Skeletal muscle tissue (tissue), 4 donors: ENCODE measurements around the gene SLC30A7. TPM values are rescaled to one million over a fixed set of nuclear protein-coding genes. Genes with fewer than 3 reads are reported as not detected.

Experiments
- H3K27ac ChIP-seq: one replicate; pipeline ENCODE4 v1.7.0; 2013; ENCODE audit warnings: mild to moderate bottlenecking, low read depth, low read length, inconsistent platforms
- H3K27me3 ChIP-seq, 3 donors: one replicate each; pipeline ENCODE4 v1.7.0; 2013; ENCODE audit warnings: low read length in 3 of 3; ENCODE audit not compliant: control insufficient read depth in 3 of 3, insufficient read depth in 3 of 3
- H3K36me3 ChIP-seq, 3 donors: one replicate each; pipeline ENCODE4 v1.7.0; 2013; ENCODE audit warnings: low read length in 3 of 3; ENCODE audit not compliant: control insufficient read depth in 3 of 3, insufficient read depth in 3 of 3
- H3K4me1 ChIP-seq, 3 donors: one replicate each; pipeline ENCODE4 v1.7.0; 2013; ENCODE audit warnings: low read length in 3 of 3, mild to moderate bottlenecking in 3 of 3; ENCODE audit not compliant: control insufficient read depth in 3 of 3, insufficient read depth in 3 of 3
- H3K4me3 ChIP-seq, 3 donors: one replicate each; pipeline ENCODE4 v1.7.0; 2013; ENCODE audit warnings: low read length in 3 of 3
- H3K9ac ChIP-seq, 3 donors: one replicate each; pipeline ENCODE4 v1.7.0; 2013; ENCODE audit warnings: low read length in 3 of 3, mild to moderate bottlenecking in 3 of 3, moderate library complexity in 2 of 3, low read depth in 1 of 3
- H3K9me3 ChIP-seq, 3 donors: one replicate each; pipeline ENCODE4 v1.7.0; 2013; ENCODE audit warnings: low read length in 3 of 3; ENCODE audit not compliant: control insufficient read depth in 3 of 3
- total RNA-seq: library from RNA; depleted of rRNA; stranded (reverse); fragments of >200 nt; gene quantifications from one replicate; pipeline ENCODE4 v1.2.3, GENCODE V29; 2014
- donor health status: Osteomylitis.

SLC30A7 gene
- total RNA-seq, 1 donor from 2014 or later: 13.0 TPM

GRCh38 chr1:100988121-100988520 is 92.2 kb downstream of the SLC30A7 start:
- no peaks in the 10 kb centered on the region for H3K4me1 ChIP-seq
- no peaks in the 10 kb centered on the region for H3K27me3 ChIP-seq
- H3K9me3 ChIP-seq: no peaks in the 10 kb centered on the region
- H3K27ac ChIP-seq: no peak overlapping the region
- H3K36me3 ChIP-seq: peaks cover 0 to 13% (median 12%) of the 10 kb centered on the region in 3 donors
- H3K4me3 ChIP-seq: no peak overlapping the region
- H3K9ac ChIP-seq: no peak overlapping the region

DNA sequence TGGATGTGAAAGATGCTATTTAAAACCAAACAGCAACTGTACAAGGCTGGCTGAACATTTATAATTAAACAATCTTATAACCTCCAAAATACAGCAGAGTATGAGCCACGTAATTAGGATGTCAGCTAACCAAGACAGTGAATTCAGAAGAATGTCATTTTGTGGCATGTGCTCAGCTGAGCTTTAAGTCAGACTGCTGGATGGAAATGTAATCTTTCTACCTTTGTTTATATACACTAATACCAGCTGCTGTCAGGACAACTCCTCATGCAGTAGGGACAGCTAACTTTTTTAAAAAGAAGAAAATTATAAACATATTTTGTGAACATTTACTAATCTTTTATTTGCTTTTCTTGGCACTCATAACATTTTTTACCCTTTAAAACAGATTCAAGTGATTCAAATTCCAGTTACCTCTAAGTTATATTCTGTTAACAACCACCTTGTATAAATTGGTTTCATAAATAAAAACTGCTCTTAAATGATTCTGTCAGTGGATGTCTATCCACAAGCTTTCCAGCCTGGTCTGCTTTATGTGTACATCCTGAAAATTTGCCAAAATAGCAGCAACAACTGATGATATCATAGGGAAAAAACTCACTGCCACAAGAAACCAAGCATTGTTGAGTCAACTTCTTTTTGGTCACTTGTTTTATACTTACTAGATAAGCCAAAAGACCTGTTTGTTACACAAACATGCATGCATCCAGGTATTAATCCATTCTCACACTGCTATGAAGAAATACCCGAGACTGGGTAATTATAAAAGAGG is 93.6 kb downstream of the SLC30A7 start:
- Histone ChIP-seq H3K9me3 (no peaks in the 10 kb centered on the region), H3K36me3 (peaks cover under 1 to 13% (median 12%) of the 10 kb centered on the region in 3 donors), H3K27me3 (no peaks in the 10 kb centered on the region), H3K4me1 (no peaks in the 10 kb centered on the region), H3K27ac (no peak overlapping the region), H3K4me3 (no peak overlapping the region), H3K9ac (no peak overlapping the region)

GRCh38 chr1:100995198-100995988 is 99.5 kb downstream of the SLC30A7 start:
- Histone ChIP-seq H3K4me3 (no peak overlapping the region), H3K36me3 (peaks cover 2 to 15% (median 12%) of the 10 kb centered on the region in 3 donors), H3K9ac (no peak overlapping the region), H3K27ac (peak overlapping the region; percentile 37), H3K9me3 (no peaks in the 10 kb centered on the region), H3K27me3 (no peaks in the 10 kb centered on the region), H3K4me1 (no peaks in the 10 kb centered on the region)

- Histone ChIP-seq H3K9me3 (no peaks in the 10 kb centered on the region), H3K4me3 (no peak overlapping the region), H3K27me3 (no peaks in the 10 kb centered on the region), H3K36me3 (peaks cover 10 to 17% (median 12%) of the 10 kb centered on the region in 3 donors), H3K9ac (no peak overlapping the region), H3K4me1 (peaks cover 0 to 7% (median 6%) of the 10 kb centered on the region in 3 donors), H3K27ac (no peak overlapping the region)
Observed at GRCh38 chr1:100998426-100998825, 102.5 kb downstream of the SLC30A7 start.

GRCh38 chr1:101000131-101000873 is 104.4 kb downstream of the SLC30A7 start:
- no peaks in the 10 kb centered on the region for H3K27me3 ChIP-seq
- H3K4me3 ChIP-seq: no peak overlapping the region
- peaks cover 7 to 17% (median 12%) of the 10 kb centered on the region in 3 donors for H3K36me3 ChIP-seq
- H3K27ac ChIP-seq: no peak overlapping the region
- no peaks in the 10 kb centered on the region for H3K9me3 ChIP-seq
- H3K4me1 ChIP-seq: peaks cover 0 to 8% (median 6%) of the 10 kb centered on the region in 3 donors
- no peak overlapping the region for H3K9ac ChIP-seq

DNA sequence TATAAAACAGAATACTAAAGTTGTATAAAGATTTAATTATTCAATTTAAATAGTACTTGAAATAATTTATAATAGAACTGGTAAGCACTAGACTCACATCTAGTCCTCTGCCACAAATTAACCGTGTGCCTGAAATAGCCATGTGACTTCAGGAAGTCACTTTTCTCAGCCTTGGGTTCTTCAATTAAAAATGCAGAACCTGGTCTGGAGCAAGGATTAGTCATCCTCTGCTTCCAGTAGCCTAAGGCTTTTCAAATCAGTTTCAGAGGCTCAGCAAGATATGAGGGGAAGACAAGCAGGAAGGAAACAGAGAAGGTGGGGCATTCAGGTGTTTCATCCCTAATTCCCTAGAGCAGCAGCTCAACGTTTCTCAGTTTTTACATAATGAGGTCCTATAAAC is 106.7 kb downstream of the SLC30A7 start:
- Histone ChIP-seq H3K27me3 (no peaks in the 10 kb centered on the region), H3K4me1 (peaks cover 0 to 8% (median 6%) of the 10 kb centered on the region in 3 donors), H3K27ac (peak overlapping the region; percentile 59), H3K9me3 (no peaks in the 10 kb centered on the region), H3K4me3 (no peak overlapping the region), H3K36me3 (peaks cover 7 to 17% (median 12%) of the 10 kb centered on the region in 3 donors), H3K9ac (no peak overlapping the region)

DNA sequence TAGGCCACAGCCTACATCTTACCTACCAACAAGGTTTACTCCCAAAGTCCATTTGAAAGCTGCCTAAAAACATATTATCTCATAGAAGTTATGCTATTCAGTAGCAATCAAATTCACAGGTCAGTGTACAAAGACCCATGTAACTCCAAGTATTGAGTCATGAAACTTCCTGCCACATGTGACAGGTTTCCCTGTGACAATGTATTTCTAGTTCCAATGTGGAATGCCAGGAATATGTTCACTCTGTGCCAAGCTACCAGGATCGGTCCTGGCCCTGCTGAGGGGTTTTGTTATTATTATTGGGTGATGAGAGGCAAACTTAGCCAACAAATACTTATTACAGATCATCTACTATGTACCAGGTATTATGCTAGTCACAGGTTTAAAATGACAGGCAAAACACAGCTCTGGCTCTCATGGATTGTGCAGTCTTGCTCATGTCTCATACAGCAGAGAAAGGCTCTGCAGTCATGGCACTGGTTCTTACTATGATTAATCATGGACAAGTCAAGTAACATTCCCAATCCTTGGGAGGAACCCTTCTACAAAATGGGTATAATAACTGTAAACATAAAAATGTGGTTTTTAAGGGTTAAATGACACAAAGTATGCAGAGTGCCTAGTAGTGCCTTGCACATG is 107.2 kb downstream of the SLC30A7 start:
- H3K4me1 ChIP-seq: peaks cover 0 to 8% (median 6%) of the 10 kb centered on the region in 3 donors
- H3K9me3 ChIP-seq: no peaks in the 10 kb centered on the region
- no peak overlapping the region for H3K4me3 ChIP-seq
- H3K27me3 ChIP-seq: no peaks in the 10 kb centered on the region
- no peak overlapping the region for H3K9ac ChIP-seq
- H3K27ac ChIP-seq: peak overlapping the region; percentile 59
- H3K36me3 ChIP-seq: peaks cover 7 to 17% (median 12%) of the 10 kb centered on the region in 3 donors

- Histone ChIP-seq H3K9ac (no peak overlapping the region), H3K4me3 (no peak overlapping the region), H3K9me3 (no peaks in the 10 kb centered on the region), H3K36me3 (peaks cover 6 to 13% (median 7%) of the 10 kb centered on the region in 3 donors), H3K27me3 (no peaks in the 10 kb centered on the region), H3K4me1 (peaks cover 0 to 8% (median 6%) of the 10 kb centered on the region in 3 donors), H3K27ac (no peak overlapping the region)
Observed at GRCh38 chr1:101004061-101004460, 108.2 kb downstream of the SLC30A7 start.

DNA sequence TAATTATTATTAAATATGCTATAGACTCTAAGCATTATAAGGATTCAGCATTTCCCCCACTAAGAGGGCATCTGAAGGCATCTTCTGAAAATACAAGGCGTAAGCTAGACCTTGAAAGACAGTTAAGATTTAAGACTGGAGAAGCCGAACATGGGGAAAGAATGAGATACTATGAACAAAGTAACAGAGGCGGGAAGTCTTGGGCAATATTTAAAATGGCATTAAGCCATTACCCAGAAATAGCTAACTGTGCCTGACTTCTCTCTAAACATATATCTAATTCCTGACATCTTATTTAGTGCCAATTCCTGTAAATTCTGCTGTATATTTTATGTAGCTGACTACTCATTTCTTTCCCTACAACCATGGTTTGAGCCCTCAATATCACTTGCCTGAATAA is 108.8 kb downstream of the SLC30A7 start:
- Histone ChIP-seq H3K4me3 (no peak overlapping the region), H3K9me3 (no peaks in the 10 kb centered on the region), H3K27ac (no peak overlapping the region), H3K36me3 (peaks cover 6 to 13% (median 7%) of the 10 kb centered on the region in 3 donors), H3K9ac (no peak overlapping the region), H3K27me3 (no peaks in the 10 kb centered on the region), H3K4me1 (peaks cover 0 to 8% (median 6%) of the 10 kb centered on the region in 3 donors)
